Measurements from ENCODE around the gene DCPS.
A peak's percentile ranks its signal among the peaks of the same experiment; 100 is the strongest.
"Not testable (repeated sequence)": the region's sequence is repeated elsewhere in the genome, so short reads cannot be mapped to it uniquely, and the experiment has no call there.

The DCPS gene

GRCh38 chr11:126303623-126304456, at the start of gene DCPS:
TSS of gene DCPS (plus strand) at chr11:126304060. CDS start at chr11:126304081, 21 bp downstream.
- DNase-seq: peak; percentile 87

GRCh38 chr11:126254819-126255218, 49.0 kb upstream of the DCPS start:
- no peak for DNase-seq

GRCh38 chr11:126255507-126255906, 48.4 kb upstream of the DCPS start:
- DNase-seq: not testable (repeated sequence)

GRCh38 chr11:126256216-126256615, 47.6 kb upstream of the DCPS start:
- no peak for DNase-seq

GRCh38 chr11:126257144-126257543, 46.7 kb upstream of the DCPS start:
- DNase-seq: no peak

- DNase-seq: no peak
Measured at GRCh38 chr11:126257764-126258163, 46.1 kb upstream of the DCPS start.

GRCh38 chr11:126262216-126262615, 41.6 kb upstream of the DCPS start:
- no peak for DNase-seq

GRCh38 chr11:126263489-126263888, 40.4 kb upstream of the DCPS start:
- no peak for DNase-seq

GRCh38 chr11:126265811-126266210, 38.0 kb upstream of the DCPS start:
- no peak for DNase-seq

- no peak for DNase-seq
Measured at GRCh38 chr11:126267650-126268049, 36.2 kb upstream of the DCPS start.

- DNase-seq: no peak
Measured at GRCh38 chr11:126268361-126268707, 35.5 kb upstream of the DCPS start.

- peak; percentile 100 for DNase-seq
Measured at GRCh38 chr11:126268708-126269579, 34.9 kb upstream of the DCPS start, which contains the start of the genes FOXRED1 and SRPRA. TSS of gene FOXRED1 (plus strand) at chr11:126269154. CDS start at chr11:126269207, 53 bp downstream. TSS of gene SRPRA (minus strand) at chr11:126268895. CDS start at chr11:126268804, 91 bp downstream.

GRCh38 chr11:126277322-126277721, 26.5 kb upstream of the DCPS start:
- no peak for DNase-seq

GRCh38 chr11:126277780-126278179, 26.1 kb upstream of the DCPS start:
- DNase-seq: no peak

- no peak for DNase-seq
Measured at GRCh38 chr11:126279191-126279590, 24.7 kb upstream of the DCPS start.

GRCh38 chr11:126280595-126280994, 23.3 kb upstream of the DCPS start:
- DNase-seq: no peak

GRCh38 chr11:126281245-126281644, 22.6 kb upstream of the DCPS start:
- DNase-seq: no peak

- DNase-seq: no peak
Measured at GRCh38 chr11:126281666-126282175, 22.1 kb upstream of the DCPS start.

GRCh38 chr11:126282361-126282735, 21.5 kb upstream of the DCPS start:
- DNase-seq: peak; percentile 33

GRCh38 chr11:126282736-126283591, 20.9 kb upstream of the DCPS start, which contains the start of gene TIRAP:
TSS of gene TIRAP (plus strand) at chr11:126283093. CDS start at chr11:126290895, 7,802 bp downstream.
- peak; percentile 58 for DNase-seq

GRCh38 chr11:126284829-126285228, 19.0 kb upstream of the DCPS start:
- DNase-seq: peak; percentile 90

GRCh38 chr11:126288237-126288636, 15.6 kb upstream of the DCPS start:
- no peak for DNase-seq

All from stimulated activated CD4-positive, alpha-beta T cell treated with anti-CD3 and anti-CD28 coated beads, Interleukin-1b, Interleukin-23, amount 100 ng/mL, for 48 hours (primary cell).